AG10803 (cell line): Measurements from ENCODE around the gene GNG13.

Experiments
- DNase-seq: peaks from one replicate; pipeline ENCODE4 v3.0.0; 2010; ENCODE audit warnings: low read depth
- H3K4me3 ChIP-seq: 2 replicates; pipeline ENCODE4 v1.5.1; 2011; ENCODE audit warnings: mild to moderate bottlenecking, low read length, control low read depth
- CTCF ChIP-seq: conservative IDR thresholded peaks from 2 replicates; pipeline ENCODE4 v1.5.1; 2011; ENCODE audit warnings: mild to moderate bottlenecking, low read length, control low read depth, inconsistent platforms

GNG13 gene

GRCh38 chr16:830871-831570 is 30.5 kb upstream of the GNG13 start:
- DNase-seq = no peak
- no peak for TF ChIP-seq CTCF
- H3K4me3 ChIP-seq = no peak overlapping the region

GRCh38 chr16:830107-830870 is 29.8 kb upstream of the GNG13 start:
- TF ChIP-seq CTCF = no peak
- no peak for DNase-seq
- no peak overlapping the region for H3K4me3 ChIP-seq

GRCh38 chr16:828891-829290 is 28.4 kb upstream of the GNG13 start:
- no peak for TF ChIP-seq CTCF
- DNase-seq = no peak
- H3K4me3 ChIP-seq = no peak overlapping the region

GRCh38 chr16:827513-827912 is 27.0 kb upstream of the GNG13 start:
- no peak for DNase-seq
- TF ChIP-seq CTCF = no peak
- no peak overlapping the region for H3K4me3 ChIP-seq

- peak; percentile 13 for DNase-seq
- TF ChIP-seq CTCF = no peak
- H3K4me3 ChIP-seq = no peak overlapping the region
Measured at GRCh38 chr16:825341-826061, 25.0 kb upstream of the GNG13 start.

GRCh38 chr16:824601-825000 is 24.1 kb upstream of the GNG13 start:
- TF ChIP-seq CTCF = no peak
- H3K4me3 ChIP-seq = no peak overlapping the region
- DNase-seq = no peak
